Measurements from ENCODE around the gene IFIT3. TPM values are rescaled to one million over a fixed set of nuclear protein-coding genes. Genes with fewer than 3 reads are reported as not detected.
"Not testable (repeated sequence)": the region's sequence is repeated elsewhere in the genome, so short reads cannot be mapped to it uniquely, and the experiment has no call there.

The IFIT3 gene
- total RNA-seq, 1 donor from 2014 or later = 7.4 TPM

DNA sequence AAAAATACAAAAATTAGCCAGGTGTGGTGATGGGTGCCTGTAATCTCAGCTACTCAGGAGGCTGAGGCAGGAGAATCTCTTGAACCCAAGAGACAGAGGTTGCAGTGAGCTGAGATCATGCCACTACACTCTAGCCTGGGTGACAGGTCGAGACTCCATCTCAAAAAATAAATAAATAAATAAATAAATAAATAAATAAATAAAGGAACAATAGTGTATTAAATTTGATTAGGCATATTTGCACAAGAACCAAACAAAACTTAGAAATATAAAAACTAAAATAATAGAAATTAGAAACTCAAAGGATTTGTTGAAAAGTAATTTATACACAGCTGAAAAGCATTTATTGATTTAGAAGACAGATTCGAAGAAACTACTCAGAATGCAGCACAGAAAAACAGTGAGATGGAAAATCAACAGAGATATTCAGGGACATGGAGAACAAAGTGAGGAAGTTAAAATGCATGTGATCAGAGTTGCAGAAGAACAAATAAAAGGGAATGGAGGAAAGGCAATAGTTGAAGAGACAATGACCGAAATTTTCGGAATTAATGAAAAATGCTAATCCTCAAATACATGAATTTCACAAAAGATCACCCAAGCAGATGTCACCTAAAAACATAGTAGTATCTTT is 17.7 kb downstream of the IFIT3 start:
- Mint-ChIP-seq H3K4me1 (ENCODE audit: low read depth) (peaks cover 27% of the 10 kb centered on the region), H3K4me3 (ENCODE audit: unreplicated experiment) (no peak overlapping the region), H3K27ac (ENCODE audit: unreplicated experiment) (no peak overlapping the region), H3K27me3 (ENCODE audit: low read depth) (no peaks in the 10 kb centered on the region), H3K36me3 (ENCODE audit: low read depth) (no peaks in the 10 kb centered on the region), H3K9me3 (ENCODE audit: low read depth) (no peaks in the 10 kb centered on the region)
- no peak for DNase-seq (ENCODE audit: low spot score)
- TF ChIP-seq, protein P1, sequence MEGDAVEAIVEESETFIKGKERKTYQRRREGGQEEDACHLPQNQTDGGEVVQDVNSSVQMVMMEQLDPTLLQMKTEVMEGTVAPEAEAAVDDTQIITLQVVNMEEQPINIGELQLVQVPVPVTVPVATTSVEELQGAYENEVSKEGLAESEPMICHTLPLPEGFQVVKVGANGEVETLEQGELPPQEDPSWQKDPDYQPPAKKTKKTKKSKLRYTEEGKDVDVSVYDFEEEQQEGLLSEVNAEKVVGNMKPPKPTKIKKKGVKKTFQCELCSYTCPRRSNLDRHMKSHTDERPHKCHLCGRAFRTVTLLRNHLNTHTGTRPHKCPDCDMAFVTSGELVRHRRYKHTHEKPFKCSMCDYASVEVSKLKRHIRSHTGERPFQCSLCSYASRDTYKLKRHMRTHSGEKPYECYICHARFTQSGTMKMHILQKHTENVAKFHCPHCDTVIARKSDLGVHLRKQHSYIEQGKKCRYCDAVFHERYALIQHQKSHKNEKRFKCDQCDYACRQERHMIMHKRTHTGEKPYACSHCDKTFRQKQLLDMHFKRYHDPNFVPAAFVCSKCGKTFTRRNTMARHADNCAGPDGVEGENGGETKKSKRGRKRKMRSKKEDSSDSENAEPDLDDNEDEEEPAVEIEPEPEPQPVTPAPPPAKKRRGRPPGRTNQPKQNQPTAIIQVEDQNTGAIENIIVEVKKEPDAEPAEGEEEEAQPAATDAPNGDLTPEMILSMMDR (IDR thresholded peaks at IDR 0.05) = no peak

DNA sequence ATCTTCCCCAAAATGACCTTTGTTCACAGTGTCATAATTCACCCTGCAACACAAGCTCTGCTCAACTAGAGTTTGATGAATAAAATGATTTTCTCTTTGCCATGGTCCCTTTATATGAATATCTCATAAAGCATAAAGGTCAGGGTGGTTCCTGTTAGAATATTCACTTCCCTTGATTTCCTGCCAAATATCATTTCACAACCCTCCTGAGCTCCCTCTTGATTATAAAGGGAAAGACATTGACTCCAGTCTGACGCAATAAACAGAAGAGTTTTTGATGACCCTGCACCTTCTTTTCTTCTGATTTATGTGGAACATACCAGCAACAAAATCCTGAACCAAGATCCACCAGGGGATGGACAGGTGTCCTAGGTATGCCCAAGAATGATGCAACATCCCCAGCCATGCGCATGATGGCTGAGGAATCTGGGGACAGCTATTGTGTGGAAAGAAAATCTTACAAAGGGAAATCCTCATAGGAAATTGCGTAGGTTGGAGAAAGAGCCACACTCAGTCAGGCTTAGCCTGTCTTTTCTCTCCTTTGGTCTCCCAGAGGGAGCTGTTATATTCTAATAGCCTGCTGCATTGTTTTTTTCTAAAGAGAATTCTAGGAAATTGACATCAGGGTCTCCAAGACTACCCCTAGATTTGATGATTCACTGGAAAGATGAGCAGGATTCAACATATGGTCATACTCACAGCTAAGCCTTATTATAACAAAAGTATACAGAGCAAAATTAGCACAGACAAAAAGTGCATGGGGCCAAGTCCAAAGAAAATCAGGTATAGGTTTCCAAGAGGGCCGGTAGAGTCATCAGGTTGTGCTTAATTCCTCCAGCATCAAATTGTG is 18.8 kb downstream of the IFIT3 start:
- H3K4me1 Mint-ChIP-seq (ENCODE audit: low read depth) = peaks cover 38% of the 10 kb centered on the region
- H3K27me3 Mint-ChIP-seq (ENCODE audit: low read depth) = no peaks in the 10 kb centered on the region
- no peaks in the 10 kb centered on the region for H3K36me3 Mint-ChIP-seq (ENCODE audit: low read depth)
- TF ChIP-seq, protein P1 (IDR thresholded peaks at IDR 0.05) = no peak
- no peaks in the 10 kb centered on the region for H3K9me3 Mint-ChIP-seq (ENCODE audit: low read depth)
- DNase-seq (ENCODE audit: low spot score) = no peak
- no peak overlapping the region for H3K4me3 Mint-ChIP-seq (ENCODE audit: unreplicated experiment)
- no peak overlapping the region for H3K27ac Mint-ChIP-seq (ENCODE audit: unreplicated experiment)

DNA sequence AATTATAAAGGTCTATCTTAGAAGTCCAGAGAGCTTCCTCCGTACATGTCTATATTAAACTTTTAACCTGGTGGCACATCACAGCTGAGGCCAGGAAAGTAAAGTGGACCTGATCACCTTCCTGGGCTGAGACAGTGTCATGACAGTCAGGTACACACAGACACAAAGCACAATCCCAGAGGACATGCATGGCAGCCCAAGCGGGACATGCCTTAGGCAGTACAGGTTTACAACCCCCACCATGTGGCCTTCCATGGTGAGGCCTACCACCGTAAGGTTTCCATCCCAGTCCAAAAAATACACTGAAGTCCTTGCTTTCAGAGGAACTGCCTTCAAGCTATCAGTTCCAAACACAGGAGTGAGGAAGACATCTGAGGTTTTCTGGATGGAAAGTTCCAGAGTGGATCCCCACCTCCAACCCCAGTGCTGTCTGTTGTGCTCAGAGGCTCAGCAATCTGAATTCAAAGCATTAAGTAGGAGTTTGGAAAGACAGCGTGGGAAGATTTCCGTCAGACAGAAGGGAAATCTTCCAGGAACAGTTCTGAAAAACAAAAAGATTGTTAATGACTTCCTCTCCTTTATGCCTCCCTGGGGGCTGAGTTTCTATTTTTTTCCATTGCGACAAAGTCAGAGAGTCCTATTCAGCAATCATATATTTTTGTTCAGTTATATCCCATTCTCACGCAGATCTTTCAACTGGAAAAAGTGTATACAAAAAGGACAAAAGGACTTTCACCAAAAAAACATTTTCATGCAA is 20.1 kb downstream of the IFIT3 start:
- Mint-ChIP-seq H3K27me3 (ENCODE audit: low read depth) (no peaks in the 10 kb centered on the region), H3K9me3 (ENCODE audit: low read depth) (no peaks in the 10 kb centered on the region), H3K4me1 (ENCODE audit: low read depth) (peaks cover 42% of the 10 kb centered on the region), H3K36me3 (ENCODE audit: low read depth) (no peaks in the 10 kb centered on the region), H3K4me3 (ENCODE audit: unreplicated experiment) (no peak overlapping the region), H3K27ac (ENCODE audit: unreplicated experiment) (peak overlapping the region; percentile 13)
- TF ChIP-seq, protein P1 (IDR thresholded peaks at IDR 0.05) = no peak
- no peak for DNase-seq (ENCODE audit: low spot score)

DNA sequence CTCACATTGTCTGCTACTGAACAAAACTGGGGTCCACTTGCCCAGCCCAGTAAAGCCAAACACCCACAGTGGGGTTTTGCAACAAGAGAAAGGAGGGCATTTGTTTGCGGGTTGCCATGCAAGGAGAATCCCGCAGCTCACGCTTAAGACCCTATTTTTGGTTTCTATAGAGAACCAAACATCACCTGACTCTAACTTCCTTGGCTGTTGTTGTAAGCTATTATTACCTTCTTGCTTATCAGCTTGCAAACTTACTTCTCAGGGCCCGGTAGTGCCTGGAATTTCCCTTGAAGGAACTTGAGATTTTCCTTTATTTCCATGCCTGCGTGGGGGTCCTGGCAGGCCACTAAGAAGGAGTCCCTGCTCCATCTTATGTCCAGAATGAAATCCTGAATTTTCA is 20.7 kb downstream of the IFIT3 start:
- H3K4me1 Mint-ChIP-seq (ENCODE audit: low read depth) = peaks cover 46% of the 10 kb centered on the region
- no peak for DNase-seq (ENCODE audit: low spot score)
- H3K9me3 Mint-ChIP-seq (ENCODE audit: low read depth) = no peaks in the 10 kb centered on the region
- H3K4me3 Mint-ChIP-seq (ENCODE audit: unreplicated experiment) = no peak overlapping the region
- no peaks in the 10 kb centered on the region for H3K27me3 Mint-ChIP-seq (ENCODE audit: low read depth)
- no peaks in the 10 kb centered on the region for H3K36me3 Mint-ChIP-seq (ENCODE audit: low read depth)
- TF ChIP-seq, protein P1 (IDR thresholded peaks at IDR 0.05) = no peak
- H3K27ac Mint-ChIP-seq (ENCODE audit: unreplicated experiment) = no peak overlapping the region

DNA sequence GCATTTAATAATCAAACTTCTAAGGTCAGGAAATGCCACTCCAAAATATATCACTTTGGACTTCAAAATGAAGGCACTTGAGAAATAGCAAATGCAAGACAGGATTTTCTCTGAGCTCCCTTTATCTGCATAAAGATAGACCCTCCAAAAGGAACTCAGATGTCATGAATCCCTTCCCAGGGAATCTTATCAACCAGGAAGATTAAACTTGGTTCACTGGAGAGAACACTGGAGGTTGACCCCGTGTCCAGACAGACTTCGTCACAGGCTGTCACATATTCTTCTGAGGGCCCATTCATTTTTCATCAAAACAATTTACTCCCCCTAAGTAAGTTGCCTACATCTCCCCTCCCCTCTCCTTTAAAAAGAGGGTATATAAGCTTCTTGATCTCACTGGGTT is 21.2 kb downstream of the IFIT3 start:
- Mint-ChIP-seq H3K27me3 (ENCODE audit: low read depth) (no peaks in the 10 kb centered on the region), H3K27ac (ENCODE audit: unreplicated experiment) (no peak overlapping the region), H3K4me3 (ENCODE audit: unreplicated experiment) (no peak overlapping the region), H3K4me1 (ENCODE audit: low read depth) (peaks cover 48% of the 10 kb centered on the region), H3K36me3 (ENCODE audit: low read depth) (no peaks in the 10 kb centered on the region), H3K9me3 (ENCODE audit: low read depth) (peaks cover 2% of the 10 kb centered on the region)
- no peak for DNase-seq (ENCODE audit: low spot score)
- TF ChIP-seq, protein P1 (IDR thresholded peaks at IDR 0.05) = no peak

DNA sequence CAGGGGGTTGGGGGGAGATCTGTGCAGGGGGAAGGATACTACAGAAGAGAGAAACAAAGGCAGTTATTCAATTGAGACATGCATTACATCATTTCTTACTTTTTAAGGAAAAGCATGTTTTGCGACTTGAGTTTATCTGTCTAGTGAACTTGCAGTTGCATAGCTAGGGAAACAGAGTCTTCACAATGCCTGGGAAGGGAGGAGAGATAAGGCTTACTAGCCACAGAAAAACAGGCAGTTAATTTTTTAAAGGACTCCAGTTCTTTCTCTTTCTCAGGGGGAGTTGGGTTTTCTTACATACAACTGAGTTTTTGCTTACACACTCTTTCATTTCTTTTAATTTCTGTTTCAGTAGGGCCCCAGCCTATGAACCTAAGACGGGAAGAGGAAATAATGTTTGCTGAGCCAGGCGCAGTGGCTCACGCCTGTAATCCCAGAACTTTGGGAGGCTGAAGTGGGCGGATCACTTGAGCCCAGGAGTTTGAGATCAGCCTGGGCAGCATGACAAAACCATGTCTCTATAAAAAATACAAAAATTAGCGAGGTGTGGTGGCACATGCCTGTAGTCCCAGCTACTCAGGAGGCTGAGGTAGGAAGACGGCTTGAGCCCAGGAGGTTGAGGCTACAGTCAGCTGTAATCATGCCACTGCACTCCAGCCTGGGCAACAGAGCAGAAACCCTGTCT is 23.0 kb downstream of the IFIT3 start:
- H3K27me3 Mint-ChIP-seq (ENCODE audit: low read depth); H3K9me3 Mint-ChIP-seq (ENCODE audit: low read depth); H3K36me3 Mint-ChIP-seq (ENCODE audit: low read depth); DNase-seq (ENCODE audit: low spot score); H3K4me3 Mint-ChIP-seq (ENCODE audit: unreplicated experiment): not testable (repeated sequence)
- peaks cover 49% of the 10 kb centered on the region for H3K4me1 Mint-ChIP-seq (ENCODE audit: low read depth)
- H3K27ac Mint-ChIP-seq (ENCODE audit: unreplicated experiment) = peak overlapping the region; percentile 99

Measured in chondrocyte (in vitro differentiated cells).